ENCODE results near the gene FCHSD2.

DNA sequence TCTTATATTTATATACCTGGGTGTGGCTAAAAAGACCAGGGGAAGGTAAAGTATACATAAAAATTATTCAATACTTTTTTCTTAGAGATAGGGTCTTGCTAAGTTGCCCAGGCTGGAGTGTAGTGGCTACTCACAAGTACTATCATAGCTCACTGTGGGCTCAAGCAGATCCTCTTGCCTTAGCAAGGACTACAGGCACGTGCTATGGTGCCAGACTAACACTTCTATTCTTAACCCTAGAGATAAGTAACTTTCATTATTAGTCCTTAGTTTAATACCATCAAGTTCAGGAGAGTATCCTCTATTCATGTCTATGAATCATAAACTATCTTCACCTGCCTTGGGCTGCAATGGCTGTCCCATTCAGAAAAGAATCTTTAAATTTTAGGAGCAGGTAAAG is 11.9 kb downstream of the FCHSD2 start:
- TF ChIP-seq POLR2AphosphoS5 (IDR thresholded peaks at IDR 0.05; ENCODE audit: low read depth, low read length) (no peak), SIN3A (IDR thresholded peaks at IDR 0.05; ENCODE audit: borderline replicate concordance, insufficient read depth, low read length) (no peak), TAF1 (IDR thresholded peaks at IDR 0.05; ENCODE audit: borderline replicate concordance, insufficient read depth, low read length) (no peak)

Data from PFSK-1 (cell line).